Activated CD4-positive, CD25-positive, alpha-beta regulatory T cell treated with anti-CD3 and anti-CD28 coated beads, Interleukin-2, amount 50 U/mL, for 16 hours (primary cell): Measurements from ENCODE around the gene ANKRD16.
"Not testable (repeated sequence)": the region's sequence is repeated elsewhere in the genome, so short reads cannot be mapped to it uniquely, and the experiment has no call there.

Experiments used
- DNase-seq: peaks from one replicate; pipeline ENCODE4 v3.0.0-alpha.2; 2020; ENCODE audit warnings: low read depth, low spot score

ANKRD16 gene

GRCh38 chr10:5903563-5903962 lies 13.9 kb upstream of the ANKRD16 start:
- no peak for DNase-seq

GRCh38 chr10:5902511-5903274 lies 13.0 kb upstream of the ANKRD16 start:
- no peak for DNase-seq

- DNase-seq, result no peak
These were observed 10.6 kb upstream of the ANKRD16 start for GRCh38 chr10:5900247-5900646.

GRCh38 chr10:5898163-5898562 lies 8.5 kb upstream of the ANKRD16 start:
- no peak for DNase-seq

- no peak for DNase-seq
These were observed 7.8 kb upstream of the ANKRD16 start for GRCh38 chr10:5897504-5897903.

- no peak for DNase-seq
These were observed 7.3 kb upstream of the ANKRD16 start for GRCh38 chr10:5897053-5897340.

- no peak for DNase-seq
These were observed 6.7 kb upstream of the ANKRD16 start for GRCh38 chr10:5896208-5897052.

GRCh38 chr10:5895804-5896203 lies 6.1 kb upstream of the ANKRD16 start:
- DNase-seq, result no peak

GRCh38 chr10:5895365-5895764 lies 5.7 kb upstream of the ANKRD16 start:
- DNase-seq, result no peak

- no peak for DNase-seq
These were observed 5.2 kb upstream of the ANKRD16 start for GRCh38 chr10:5894873-5895272.

GRCh38 chr10:5894403-5894802 lies 4.7 kb upstream of the ANKRD16 start:
- no peak for DNase-seq

- DNase-seq, result no peak
These were observed 3.6 kb upstream of the ANKRD16 start for GRCh38 chr10:5893321-5893720.

- DNase-seq, result no peak
These were observed 2.3 kb upstream of the ANKRD16 start for GRCh38 chr10:5892007-5892406.

- DNase-seq, result no peak
These were observed 1.3 kb upstream of the ANKRD16 start for GRCh38 chr10:5891009-5891408.

GRCh38 chr10:5890452-5890915 lies 791 bp upstream of the ANKRD16 start:
- no peak for DNase-seq

GRCh38 chr10:5888843-5889623 lies 660 bp downstream of the ANKRD16 start:
- DNase-seq, result no peak

- no peak for DNase-seq
These were observed 1.3 kb downstream of the ANKRD16 start for GRCh38 chr10:5888351-5888750.

GRCh38 chr10:5887641-5888040 lies 2.1 kb downstream of the ANKRD16 start:
- no peak for DNase-seq

- no peak for DNase-seq
These were observed 2.7 kb downstream of the ANKRD16 start for GRCh38 chr10:5887029-5887428.

- DNase-seq, result no peak
These were observed 4.1 kb downstream of the ANKRD16 start for GRCh38 chr10:5885619-5886018.

- DNase-seq, result no peak
These were observed 6.7 kb downstream of the ANKRD16 start for GRCh38 chr10:5882961-5883360.

- not testable (repeated sequence) for DNase-seq
These were observed 12.7 kb downstream of the ANKRD16 start for GRCh38 chr10:5877041-5877440.
